GM21529 (cell line): Measurements from ENCODE around the gene MAP4K4.
"Not testable (repeated sequence)": the region's sequence is repeated elsewhere in the genome, so short reads cannot be mapped to it uniquely, and the experiment has no call there.

Source experiments
- ATAC-seq: cut with Tn5 transposase; IDR thresholded peaks from one replicate; pipeline ENCODE4 v1.9.1; 2021; ENCODE audit not compliant: unreplicated experiment

MAP4K4 gene

DNA sequence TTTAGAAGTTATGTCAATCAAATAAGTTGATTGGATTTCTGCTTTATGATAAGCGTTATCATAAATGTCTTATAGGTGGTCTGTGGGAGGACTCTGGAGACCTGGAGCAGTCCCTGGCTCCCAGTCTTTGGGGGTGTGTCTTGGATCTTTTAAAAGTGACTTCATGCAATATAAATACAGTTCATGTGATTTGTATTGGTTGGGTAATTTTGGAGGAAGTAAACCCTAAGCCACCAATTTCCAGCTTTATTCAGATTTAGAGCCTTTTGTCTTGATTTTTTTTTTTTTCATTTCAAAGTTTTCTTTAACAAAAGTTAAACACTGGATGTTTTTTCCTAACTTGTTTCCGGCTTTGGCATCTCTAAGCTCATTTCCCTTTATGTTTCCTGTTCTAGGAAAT lies 68.8 kb downstream of the MAP4K4 start:
- ATAC-seq: no peak

- ATAC-seq: no peak
Measured at GRCh38 chr2:101766871-101767739, 69.6 kb downstream of the MAP4K4 start.

- no peak for ATAC-seq
Measured at GRCh38 chr2:101768556-101769220, 71.2 kb downstream of the MAP4K4 start.

- not testable (repeated sequence) for ATAC-seq
Measured at GRCh38 chr2:101769726-101770125, 72.2 kb downstream of the MAP4K4 start.

- no peak for ATAC-seq
Measured at GRCh38 chr2:101770726-101771125, 73.2 kb downstream of the MAP4K4 start.

DNA sequence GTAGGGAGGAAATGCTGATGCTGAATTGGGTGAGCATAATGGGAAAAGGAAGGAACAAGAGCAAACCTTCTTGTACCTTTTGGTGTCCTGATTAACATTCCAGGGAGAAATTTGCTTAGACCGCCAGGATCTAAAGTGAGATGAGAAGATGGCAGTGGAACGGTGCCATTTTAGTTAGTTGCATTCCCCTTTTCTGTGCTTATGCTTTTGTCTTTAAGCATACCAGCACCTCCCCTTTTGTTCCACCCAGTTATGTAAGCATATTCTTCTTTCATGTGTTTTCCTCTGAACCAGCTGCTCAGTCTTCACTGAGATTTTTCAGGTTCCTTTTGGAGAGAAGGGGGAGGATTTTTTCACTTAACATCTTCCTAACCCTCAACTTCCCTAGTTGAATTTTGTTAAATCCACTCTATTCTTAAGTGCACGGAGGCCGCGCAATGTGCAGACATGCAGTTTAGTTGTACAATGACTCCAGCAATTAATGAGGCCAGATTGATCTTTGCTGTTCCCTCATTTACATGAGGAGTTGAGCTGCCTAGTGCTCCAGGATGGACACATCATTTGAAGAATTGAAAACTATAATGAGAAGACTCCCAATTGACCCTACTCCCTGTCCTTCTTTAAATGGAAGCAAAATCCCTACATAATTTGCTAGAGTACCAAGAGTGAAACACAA lies 73.9 kb downstream of the MAP4K4 start:
- ATAC-seq: no peak

DNA sequence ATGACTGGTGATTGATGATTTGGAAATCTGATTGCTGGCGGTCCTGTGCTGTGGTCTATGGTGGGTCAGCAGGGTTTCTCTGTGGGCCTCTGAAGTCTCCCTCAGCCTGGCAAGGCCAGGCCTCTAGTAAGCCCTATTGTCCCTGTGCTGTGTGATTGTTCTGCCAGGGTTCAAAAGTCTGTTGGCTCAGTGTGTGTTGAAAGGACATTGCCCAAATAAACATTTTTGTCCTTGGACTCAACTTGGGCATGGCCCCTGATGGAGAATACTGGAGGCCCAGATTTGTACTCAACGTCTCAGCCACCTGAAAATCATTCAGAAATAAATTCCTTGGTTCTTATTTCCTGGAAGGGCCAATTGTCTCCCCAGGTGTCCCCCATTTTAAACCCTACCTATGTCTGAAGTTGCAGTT lies 74.4 kb downstream of the MAP4K4 start:
- no peak for ATAC-seq

DNA sequence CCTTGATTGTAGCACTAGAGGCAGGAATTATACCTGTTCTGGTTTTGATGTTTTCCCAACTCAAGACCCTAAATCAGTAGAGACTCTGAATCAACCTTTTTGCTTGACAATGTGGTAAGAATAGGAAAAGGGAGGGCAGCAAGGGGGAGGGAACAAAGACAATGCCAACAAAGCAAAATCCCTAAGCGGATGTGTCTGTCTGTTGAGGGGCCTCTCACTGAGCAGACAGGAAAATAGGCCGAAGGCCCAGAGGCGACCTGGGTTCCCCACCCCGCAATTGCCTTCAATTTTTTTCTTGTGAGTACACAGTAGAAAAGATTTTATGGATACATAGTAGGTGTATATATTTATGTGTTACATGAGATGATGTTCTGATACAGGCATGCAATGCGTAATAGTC lies 75.6 kb downstream of the MAP4K4 start:
- no peak for ATAC-seq

- ATAC-seq: not testable (repeated sequence)
Measured at GRCh38 chr2:101773961-101774360, 76.5 kb downstream of the MAP4K4 start.

DNA sequence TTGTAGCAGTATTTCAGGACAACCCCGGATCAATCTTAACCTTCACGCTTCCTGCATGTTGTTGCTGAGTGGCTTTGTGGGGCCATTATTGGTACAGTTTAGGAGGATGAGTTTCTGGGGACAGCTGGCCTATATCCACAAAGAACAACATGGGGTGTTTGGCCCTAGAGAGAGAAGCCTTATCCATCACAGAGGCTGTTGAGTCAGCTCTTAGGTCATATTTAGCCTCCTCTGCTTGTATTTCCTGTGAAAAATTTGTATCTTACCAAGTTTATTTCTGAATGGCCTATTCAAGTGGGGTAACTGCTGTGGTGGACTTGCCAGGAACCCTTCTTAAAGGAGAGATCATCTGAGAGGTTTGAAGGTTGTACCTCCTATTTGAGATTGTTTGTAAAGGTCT lies 77.6 kb downstream of the MAP4K4 start:
- no peak for ATAC-seq

- no peak for ATAC-seq
Measured at GRCh38 chr2:101775636-101776035, 78.1 kb downstream of the MAP4K4 start.

- ATAC-seq: no peak
Measured at GRCh38 chr2:101776172-101777043, 78.9 kb downstream of the MAP4K4 start.

DNA sequence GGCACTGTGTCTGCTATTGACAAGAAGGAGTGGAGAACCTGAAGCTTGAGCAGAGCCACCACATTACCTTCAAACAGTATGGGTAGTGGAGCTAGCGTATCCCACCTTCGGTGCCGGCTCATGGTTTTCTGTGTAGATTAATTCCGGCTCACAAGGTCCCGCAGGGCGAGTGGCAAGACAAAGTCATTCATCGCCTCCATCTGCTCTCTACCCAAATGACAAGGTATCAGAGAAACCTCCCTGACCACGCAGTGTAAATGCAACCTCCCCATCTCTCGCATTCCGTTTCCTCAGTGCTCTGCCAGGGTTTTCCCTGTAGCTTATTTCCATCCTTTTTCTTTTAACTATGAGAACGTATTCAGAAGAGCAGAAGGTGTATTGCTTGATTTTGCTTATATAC lies 79.8 kb downstream of the MAP4K4 start:
- no peak for ATAC-seq

GRCh38 chr2:101778102-101778501 lies 80.6 kb downstream of the MAP4K4 start:
- no peak for ATAC-seq

- no peak for ATAC-seq
Measured at GRCh38 chr2:101779190-101779589, 81.7 kb downstream of the MAP4K4 start.

- ATAC-seq: no peak
Measured at GRCh38 chr2:101779656-101780055, 82.1 kb downstream of the MAP4K4 start.

GRCh38 chr2:101781326-101781725 lies 83.8 kb downstream of the MAP4K4 start:
- no peak for ATAC-seq

GRCh38 chr2:101781791-101782426 lies 84.4 kb downstream of the MAP4K4 start:
- no peak for ATAC-seq

DNA sequence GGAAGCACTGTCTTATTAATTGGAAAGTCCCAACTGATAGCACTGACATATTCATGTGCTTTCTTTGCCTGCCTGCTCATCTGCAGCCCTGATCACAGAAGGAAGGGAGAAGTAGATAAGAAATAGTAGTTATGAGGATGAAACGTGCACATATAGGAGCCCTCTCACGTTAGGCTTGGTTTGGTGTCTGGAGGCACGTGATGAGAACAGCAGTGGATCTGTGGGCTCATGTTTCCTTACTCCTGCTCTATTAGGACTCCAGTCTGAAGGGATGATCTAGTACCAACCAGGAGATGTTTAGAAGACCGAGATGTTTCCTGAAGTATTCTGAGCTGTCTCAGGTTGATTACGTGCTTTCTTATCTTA lies 84.9 kb downstream of the MAP4K4 start:
- ATAC-seq: no peak

- ATAC-seq: no peak
Measured at GRCh38 chr2:101787097-101787496, 89.6 kb downstream of the MAP4K4 start.
